GM12875 (cell line): ENCODE data around the gene CD83.

Experiments used
- H3K4me3 ChIP-seq: one replicate; pipeline ENCODE4 v1.5.1; 2011; ENCODE audit warnings: low read depth, low read length, control low read depth
- TF ChIP-seq, protein P1 (sequence below): IDR thresholded peaks from 2 replicates; pipeline ENCODE4 v1.5.1; 2011; ENCODE audit warnings: low read depth, mild to moderate bottlenecking, control low read depth, inconsistent platforms, low read length, moderate library complexity, borderline replicate concordance; ENCODE audit not compliant: insufficient read depth

CD83 gene

DNA sequence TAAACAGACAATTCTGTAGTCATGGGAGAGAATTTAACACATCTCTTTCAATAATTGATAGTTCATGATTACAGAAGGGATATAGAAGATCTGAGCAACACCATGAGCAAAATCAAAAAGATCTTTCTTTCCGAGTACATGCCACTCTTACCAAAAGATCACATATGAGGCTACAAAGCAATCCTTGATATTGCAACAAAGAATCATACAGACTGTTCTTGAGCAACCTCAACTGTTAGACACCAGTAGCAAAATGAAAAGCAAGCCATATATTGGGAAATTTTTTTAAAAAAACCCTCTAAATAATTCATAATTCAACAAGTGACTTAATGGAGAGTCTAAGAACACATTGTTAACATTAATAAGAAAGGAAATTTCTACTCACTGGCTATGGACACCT lies 3.6 kb upstream of the CD83 start:
- no peak overlapping the region for H3K4me3 ChIP-seq
- TF ChIP-seq, protein P1, sequence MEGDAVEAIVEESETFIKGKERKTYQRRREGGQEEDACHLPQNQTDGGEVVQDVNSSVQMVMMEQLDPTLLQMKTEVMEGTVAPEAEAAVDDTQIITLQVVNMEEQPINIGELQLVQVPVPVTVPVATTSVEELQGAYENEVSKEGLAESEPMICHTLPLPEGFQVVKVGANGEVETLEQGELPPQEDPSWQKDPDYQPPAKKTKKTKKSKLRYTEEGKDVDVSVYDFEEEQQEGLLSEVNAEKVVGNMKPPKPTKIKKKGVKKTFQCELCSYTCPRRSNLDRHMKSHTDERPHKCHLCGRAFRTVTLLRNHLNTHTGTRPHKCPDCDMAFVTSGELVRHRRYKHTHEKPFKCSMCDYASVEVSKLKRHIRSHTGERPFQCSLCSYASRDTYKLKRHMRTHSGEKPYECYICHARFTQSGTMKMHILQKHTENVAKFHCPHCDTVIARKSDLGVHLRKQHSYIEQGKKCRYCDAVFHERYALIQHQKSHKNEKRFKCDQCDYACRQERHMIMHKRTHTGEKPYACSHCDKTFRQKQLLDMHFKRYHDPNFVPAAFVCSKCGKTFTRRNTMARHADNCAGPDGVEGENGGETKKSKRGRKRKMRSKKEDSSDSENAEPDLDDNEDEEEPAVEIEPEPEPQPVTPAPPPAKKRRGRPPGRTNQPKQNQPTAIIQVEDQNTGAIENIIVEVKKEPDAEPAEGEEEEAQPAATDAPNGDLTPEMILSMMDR, result no peak

DNA sequence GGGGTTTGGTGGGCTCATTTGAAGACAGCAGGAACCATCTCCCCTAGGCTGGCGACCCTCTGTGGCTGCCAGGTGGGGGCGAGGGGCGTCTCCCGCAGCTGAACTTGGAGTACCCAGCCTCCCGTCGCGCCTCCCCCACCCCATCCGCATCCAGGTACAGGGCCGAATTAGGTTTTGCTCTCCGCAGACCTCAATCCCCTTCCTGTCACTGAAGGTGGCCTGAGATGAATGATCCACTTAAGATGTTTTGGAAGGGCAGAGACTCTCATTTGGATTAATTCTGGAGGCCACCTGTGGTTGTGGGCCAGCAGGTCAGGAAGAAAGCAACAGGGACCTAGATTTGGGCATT lies 493 bp downstream of the CD83 start:
- TF ChIP-seq, protein P1, result no peak
- peak overlapping the region; percentile 84 for H3K4me3 ChIP-seq

DNA sequence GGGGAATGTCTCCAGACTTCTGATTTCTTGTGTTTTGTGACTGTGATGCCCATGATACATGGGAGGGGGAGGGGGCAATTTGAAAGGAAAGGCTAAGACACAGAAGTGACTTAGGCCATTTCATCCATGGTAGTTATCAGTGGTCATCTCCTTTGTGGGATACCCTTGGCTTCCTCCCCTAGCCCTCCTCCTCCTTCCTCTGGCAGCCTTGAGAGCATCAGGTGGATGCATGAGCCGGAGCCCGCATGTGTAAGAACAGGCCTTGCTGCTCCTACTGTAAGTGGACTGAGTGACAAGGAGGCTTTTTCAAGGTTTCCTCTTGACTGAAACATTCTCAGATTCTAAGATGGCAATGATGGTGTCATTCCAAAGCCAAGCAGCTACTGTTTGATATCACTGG lies 874 bp downstream of the CD83 start:
- TF ChIP-seq, protein P1, result no peak
- peak overlapping the region; percentile 84 for H3K4me3 ChIP-seq

DNA sequence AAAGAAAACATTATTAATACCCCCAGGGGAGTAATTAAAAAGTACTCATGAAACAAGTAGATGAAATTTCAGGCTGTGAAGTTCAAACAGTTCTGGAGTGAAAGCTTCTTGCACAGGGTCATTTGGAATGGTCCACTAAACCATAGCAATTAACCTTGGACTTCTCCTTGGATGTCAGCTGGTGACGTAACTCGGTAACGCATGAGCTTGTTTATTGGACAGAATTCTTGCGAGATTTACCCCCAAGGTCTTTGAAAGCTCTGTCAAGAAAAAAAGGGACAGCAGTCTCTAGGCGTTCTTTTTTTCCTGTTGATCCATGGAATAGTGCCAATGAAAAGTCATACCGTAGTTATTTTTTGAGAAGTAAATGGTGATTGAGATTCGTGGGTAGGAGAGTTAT lies 2.2 kb downstream of the CD83 start:
- TF ChIP-seq, protein P1, result no peak
- H3K4me3 ChIP-seq, result peak overlapping the region; percentile 1

DNA sequence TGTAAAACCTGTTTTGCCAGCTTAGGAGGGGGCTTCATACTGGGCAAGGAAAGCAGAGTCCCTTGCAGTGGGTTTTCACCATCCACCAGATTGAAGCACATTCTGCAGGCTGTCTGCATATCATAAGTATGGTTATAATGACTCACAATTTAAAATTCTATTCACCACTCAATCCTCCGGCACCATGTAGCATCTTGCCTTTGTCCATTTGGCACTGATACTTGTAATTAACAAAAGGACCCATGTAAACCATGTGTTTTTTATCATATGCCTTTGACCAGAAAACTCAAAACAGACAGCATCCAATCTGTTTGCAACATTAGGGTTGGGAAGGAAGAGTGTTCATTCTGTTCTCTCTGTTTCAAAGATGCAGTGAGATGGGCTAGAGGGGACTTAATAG lies 3.0 kb downstream of the CD83 start:
- TF ChIP-seq, protein P1, result no peak
- H3K4me3 ChIP-seq, result no peak overlapping the region

DNA sequence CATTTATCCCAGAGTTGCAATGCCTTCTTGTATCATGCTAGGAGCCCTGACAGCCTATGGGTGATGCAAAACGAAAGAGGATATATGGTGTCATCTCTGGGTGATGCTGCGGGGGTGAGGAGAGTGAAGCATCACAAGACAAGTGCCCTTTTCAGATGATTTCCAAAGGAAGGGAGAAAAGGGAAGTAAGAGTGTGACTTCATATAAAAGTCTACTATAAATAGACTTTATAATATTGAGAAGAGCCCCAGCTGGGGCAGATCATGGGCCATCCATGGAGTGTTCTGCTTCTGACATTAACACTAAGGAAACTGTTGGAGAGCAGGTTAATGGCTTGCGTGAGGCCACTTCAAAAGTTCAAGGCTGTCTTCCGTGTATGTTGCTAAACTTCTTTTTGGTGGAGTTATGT lies 4.4 kb downstream of the CD83 start:
- no peak overlapping the region for H3K4me3 ChIP-seq
- TF ChIP-seq, protein P1, result no peak

DNA sequence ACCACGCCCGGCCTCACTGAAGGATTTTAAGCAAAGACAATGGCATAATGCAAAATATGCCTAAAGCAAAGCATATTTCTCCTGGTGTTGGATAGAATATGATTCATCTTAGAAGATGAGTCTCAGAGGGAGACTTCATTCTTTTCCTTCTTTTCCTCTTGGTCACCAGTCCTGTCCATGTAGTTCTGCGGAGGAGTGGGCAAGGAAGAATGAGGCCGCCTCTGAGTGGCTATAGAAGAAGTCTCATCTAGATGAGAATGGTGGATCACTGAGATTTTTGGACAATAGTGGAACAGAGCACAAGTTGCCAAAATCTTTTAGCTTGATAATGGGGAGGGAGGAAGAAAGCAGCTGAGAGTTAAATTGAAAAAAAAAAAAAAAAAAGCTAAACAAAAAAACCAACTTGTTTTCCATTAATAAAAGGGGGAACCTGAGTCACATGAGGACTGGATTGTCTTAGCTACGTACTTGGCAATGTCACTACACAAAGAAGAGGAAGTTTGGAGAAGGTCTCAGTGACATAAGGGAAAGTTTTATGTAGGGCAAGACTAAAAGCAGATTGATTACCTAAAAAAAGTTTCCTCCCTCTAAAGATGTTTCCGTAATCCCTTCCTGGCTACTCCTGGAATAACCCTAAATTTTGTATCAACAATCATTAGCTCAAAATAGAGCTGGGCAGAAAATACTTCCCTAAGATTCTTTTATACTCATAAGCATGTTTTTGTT lies 6.0 kb downstream of the CD83 start:
- TF ChIP-seq, protein P1, result no peak
- no peak overlapping the region for H3K4me3 ChIP-seq
